GM12872 (cell line): ENCODE measurements around the gene ULK4.

Source experiments
- TF ChIP-seq, protein P1 (sequence below): IDR thresholded peaks from 3 replicates; pipeline ENCODE4 v1.5.1; 2011; ENCODE audit warnings: low read depth, mild to moderate bottlenecking, low read length, moderate library complexity; ENCODE audit not compliant: insufficient read depth

ULK4 gene

GRCh38 chr3:41241800-41242571 lies 719.9 kb downstream of the ULK4 start:
- TF ChIP-seq, protein P1, sequence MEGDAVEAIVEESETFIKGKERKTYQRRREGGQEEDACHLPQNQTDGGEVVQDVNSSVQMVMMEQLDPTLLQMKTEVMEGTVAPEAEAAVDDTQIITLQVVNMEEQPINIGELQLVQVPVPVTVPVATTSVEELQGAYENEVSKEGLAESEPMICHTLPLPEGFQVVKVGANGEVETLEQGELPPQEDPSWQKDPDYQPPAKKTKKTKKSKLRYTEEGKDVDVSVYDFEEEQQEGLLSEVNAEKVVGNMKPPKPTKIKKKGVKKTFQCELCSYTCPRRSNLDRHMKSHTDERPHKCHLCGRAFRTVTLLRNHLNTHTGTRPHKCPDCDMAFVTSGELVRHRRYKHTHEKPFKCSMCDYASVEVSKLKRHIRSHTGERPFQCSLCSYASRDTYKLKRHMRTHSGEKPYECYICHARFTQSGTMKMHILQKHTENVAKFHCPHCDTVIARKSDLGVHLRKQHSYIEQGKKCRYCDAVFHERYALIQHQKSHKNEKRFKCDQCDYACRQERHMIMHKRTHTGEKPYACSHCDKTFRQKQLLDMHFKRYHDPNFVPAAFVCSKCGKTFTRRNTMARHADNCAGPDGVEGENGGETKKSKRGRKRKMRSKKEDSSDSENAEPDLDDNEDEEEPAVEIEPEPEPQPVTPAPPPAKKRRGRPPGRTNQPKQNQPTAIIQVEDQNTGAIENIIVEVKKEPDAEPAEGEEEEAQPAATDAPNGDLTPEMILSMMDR = no peak

GRCh38 chr3:41241161-41241560 lies 720.7 kb downstream of the ULK4 start:
- TF ChIP-seq, protein P1 = no peak

GRCh38 chr3:41239587-41239986 lies 722.3 kb downstream of the ULK4 start:
- TF ChIP-seq, protein P1 = no peak

GRCh38 chr3:41237907-41238306 lies 724.0 kb downstream of the ULK4 start:
- TF ChIP-seq, protein P1 = no peak

- TF ChIP-seq, protein P1 = no peak
Measured at GRCh38 chr3:41236228-41236627, 725.7 kb downstream of the ULK4 start.

DNA sequence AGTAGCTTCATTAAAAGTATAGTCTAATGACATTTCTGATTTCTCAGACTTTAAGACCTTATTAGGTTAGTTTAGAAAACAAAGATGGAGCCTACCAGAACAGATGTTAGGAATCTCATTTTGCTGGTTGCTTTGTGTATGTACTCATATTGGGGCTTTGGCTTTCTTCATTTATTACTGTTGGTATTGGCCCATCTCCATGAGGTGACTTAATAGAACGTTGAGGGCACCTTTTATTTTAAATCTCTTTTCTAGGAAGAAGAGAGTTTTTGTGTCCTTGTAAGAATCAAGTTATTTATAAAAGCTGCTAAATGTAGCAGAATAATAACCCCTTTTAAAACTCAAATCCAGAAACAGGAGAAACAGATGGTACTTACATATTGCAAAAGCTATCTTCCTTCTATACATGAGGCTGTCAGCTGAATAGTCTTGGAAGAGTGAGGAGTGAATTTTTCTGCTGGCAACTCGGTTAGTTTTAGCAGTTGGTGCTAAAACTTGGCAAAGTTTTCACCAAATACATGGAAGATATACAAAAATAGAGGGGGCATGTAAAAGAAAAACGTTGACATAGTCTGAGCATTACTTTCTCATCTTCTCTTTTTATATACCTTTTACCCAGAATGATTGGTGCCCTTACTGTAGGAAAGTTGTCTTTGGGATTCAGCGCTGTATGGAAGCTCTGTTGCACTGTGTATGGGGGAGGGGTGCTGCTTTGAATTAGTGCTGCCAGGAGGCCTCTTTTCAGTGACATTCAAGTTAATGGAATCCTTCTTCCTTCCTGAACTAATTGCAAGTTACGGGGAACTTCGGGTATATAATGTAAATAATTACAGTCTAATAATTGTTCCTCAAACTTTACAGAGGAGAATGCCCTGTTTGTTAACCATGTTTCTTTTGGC lies 726.8 kb downstream of the ULK4 start:
- TF ChIP-seq, protein P1 = no peak

GRCh38 chr3:41224120-41224806 lies 737.6 kb downstream of the ULK4 start:
- TF ChIP-seq, protein P1 = no peak
